Hematopoietic multipotent progenitor cell (in vitro differentiated cells): ENCODE data around the gene KIRREL3. TPM values are rescaled to one million over a fixed set of nuclear protein-coding genes. Genes with fewer than 3 reads are reported as not detected.

ENCODE experiments used
- DNase-seq, 3 donors: peaks; one replicate each; pipeline ENCODE4 v3.0.0-alpha.2; 2011 to 2015; ENCODE audit warnings: low read depth in 2 of 3, low spot score in 2 of 3
- total RNA-seq: library from RNA; depleted of rRNA; stranded (reverse); fragments of >200 nt; gene quantifications from one replicate; pipeline ENCODE4 v1.2.3, GENCODE V29; 2012

The KIRREL3 gene
- total RNA-seq, 1 donor: not detected

- DNase-seq: no peak
Measured at GRCh38 chr11:126612671-126613070, 387.9 kb downstream of the KIRREL3 start.

GRCh38 chr11:126611438-126611837 lies 389.1 kb downstream of the KIRREL3 start:
- DNase-seq: no peak

GRCh38 chr11:126608658-126609057 lies 391.9 kb downstream of the KIRREL3 start:
- DNase-seq: no peak

GRCh38 chr11:126607776-126608541 lies 392.6 kb downstream of the KIRREL3 start:
- no peak for DNase-seq

GRCh38 chr11:126607374-126607773 lies 393.2 kb downstream of the KIRREL3 start:
- DNase-seq: peak in 1 of 3 donors; percentile 20

- DNase-seq: no peak
Measured at GRCh38 chr11:126606484-126606883, 394.1 kb downstream of the KIRREL3 start.

- DNase-seq: no peak
Measured at GRCh38 chr11:126604461-126604860, 396.1 kb downstream of the KIRREL3 start.

- no peak for DNase-seq
Measured at GRCh38 chr11:126603486-126603885, 397.1 kb downstream of the KIRREL3 start.

GRCh38 chr11:126602993-126603392 lies 397.6 kb downstream of the KIRREL3 start:
- DNase-seq: no peak

GRCh38 chr11:126602349-126602940 lies 398.1 kb downstream of the KIRREL3 start:
- DNase-seq: no peak

GRCh38 chr11:126601550-126602215 lies 398.9 kb downstream of the KIRREL3 start:
- no peak for DNase-seq

GRCh38 chr11:126601136-126601535 lies 399.4 kb downstream of the KIRREL3 start:
- no peak for DNase-seq

GRCh38 chr11:126599217-126599897 lies 401.2 kb downstream of the KIRREL3 start:
- no peak for DNase-seq

- no peak for DNase-seq
Measured at GRCh38 chr11:126598344-126599216, 402.0 kb downstream of the KIRREL3 start.

- DNase-seq: no peak
Measured at GRCh38 chr11:126597041-126597440, 403.5 kb downstream of the KIRREL3 start.

- DNase-seq: no peak
Measured at GRCh38 chr11:126596474-126596873, 404.1 kb downstream of the KIRREL3 start.

- DNase-seq: no peak
Measured at GRCh38 chr11:126595560-126595959, 405.0 kb downstream of the KIRREL3 start.

- no peak for DNase-seq
Measured at GRCh38 chr11:126594921-126595367, 405.6 kb downstream of the KIRREL3 start.

- no peak for DNase-seq
Measured at GRCh38 chr11:126592496-126593410, 407.8 kb downstream of the KIRREL3 start.
